HG02840 (cell line): ENCODE measurements around the gene ELAVL2.

ENCODE experiments used
- ATAC-seq: cut with Tn5 transposase; IDR thresholded peaks from one replicate; pipeline ENCODE4 v1.9.1; 2021; ENCODE audit warnings: mild to moderate bottlenecking, moderate library complexity, moderate number of reproducible peaks; ENCODE audit not compliant: unreplicated experiment, low FRiP score

The ELAVL2 gene

GRCh38 chr9:23822261-23823169 lies 3.5 kb downstream of the ELAVL2 start:
- no peak for ATAC-seq

- ATAC-seq = no peak
These were observed 4.5 kb downstream of the ELAVL2 start for GRCh38 chr9:23821375-23822181.

DNA sequence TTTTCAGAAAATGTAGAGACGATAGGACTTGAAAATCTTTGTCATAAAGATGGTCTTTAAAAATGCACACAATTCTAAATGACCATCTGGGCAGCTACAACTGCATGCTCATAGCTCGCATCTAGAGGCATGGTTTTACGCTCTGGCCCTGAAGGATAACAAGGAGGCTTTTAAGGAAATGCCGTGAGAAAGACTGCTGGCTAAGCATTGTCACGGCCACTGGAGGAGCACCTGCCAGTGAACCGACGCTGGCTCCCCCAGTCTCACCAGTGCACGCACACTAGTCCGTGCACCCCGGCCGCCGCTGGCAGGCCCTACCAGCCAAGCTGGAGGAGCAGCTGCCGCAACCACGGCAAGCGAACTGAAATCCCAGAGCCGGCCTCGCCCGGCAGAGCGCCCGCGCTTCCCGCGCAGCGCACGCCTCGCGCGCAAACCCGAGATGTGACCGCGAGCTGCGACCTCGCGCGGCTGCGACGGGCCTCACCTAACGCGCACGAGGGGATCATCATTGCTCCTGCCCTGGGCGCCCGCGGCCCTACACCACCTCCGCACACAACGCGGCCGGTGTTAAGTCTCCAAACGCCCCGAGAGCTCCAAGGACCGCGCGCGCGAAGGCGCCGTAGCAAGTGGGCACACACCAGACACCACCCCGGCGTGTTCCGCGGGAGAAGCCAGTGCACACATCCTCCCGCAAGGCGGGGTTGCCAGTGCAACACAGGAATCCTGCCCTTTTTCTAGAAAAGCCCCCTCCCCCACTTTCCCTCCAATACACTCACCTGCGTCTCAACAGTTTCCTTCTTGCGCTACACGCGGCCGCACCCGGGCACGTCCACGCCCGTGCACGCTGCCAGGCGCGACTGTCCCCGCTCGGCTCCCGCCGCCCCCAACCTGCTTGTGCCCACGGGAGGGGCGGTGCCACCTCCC lies 5.3 kb downstream of the ELAVL2 start:
- no peak for ATAC-seq

DNA sequence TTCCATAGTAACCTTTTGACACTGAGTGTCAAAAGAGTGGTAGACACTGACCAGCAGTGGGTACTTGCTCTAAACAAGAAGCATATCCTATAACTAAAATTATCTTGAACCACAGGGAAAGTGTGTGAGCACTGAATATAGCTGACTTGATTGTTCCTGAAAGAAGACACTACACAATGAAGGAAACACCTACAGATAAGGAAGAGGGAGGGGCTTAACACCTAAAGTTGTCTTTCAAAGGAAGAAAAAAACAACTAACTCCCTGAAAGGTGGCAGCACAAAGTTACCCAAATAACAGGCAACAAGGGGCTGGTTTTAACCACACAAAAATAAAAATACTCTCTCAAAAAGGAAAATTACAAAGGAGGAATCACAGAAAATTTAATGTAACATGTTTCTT lies 6.6 kb downstream of the ELAVL2 start:
- no peak for ATAC-seq

DNA sequence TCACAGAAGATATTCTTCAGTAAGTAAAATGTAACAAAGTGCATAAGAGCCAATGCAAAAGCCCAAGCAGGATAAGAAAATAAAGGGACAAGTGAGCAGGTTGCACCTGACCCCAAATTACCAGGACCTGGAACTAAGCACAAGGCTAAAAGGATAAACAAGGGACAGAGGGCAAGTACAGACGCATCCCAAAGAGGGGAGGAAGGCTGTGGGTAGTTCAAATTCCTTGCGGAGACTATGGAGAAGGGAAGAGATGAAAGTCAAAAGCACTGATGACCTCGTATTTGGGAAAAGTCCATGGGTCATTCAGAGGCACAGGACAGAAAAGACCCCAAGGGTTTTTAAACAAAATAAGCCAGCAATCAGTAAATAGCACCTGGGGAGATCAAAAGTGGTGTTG lies 11.8 kb downstream of the ELAVL2 start:
- no peak for ATAC-seq

GRCh38 chr9:23812673-23813072 lies 13.4 kb downstream of the ELAVL2 start:
- no peak for ATAC-seq

DNA sequence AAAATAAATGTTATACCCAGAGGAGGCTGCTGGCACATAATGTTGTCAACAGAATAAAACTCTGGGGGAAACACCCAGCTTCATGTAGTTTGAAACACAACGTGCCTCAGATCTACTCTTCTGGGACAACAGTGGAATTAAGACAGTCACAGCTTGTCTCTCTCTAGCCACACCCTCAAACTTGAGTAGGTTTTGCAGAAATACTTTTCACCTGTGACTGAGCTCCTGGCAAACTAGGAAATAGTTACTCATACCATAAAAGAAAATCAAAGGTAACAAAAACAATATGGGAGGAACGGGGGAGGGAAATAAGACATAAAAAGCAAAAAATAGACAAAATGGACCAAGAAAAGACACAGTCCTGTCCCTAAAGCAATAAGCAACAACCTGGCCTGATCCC lies 14.4 kb downstream of the ELAVL2 start:
- no peak for ATAC-seq

- no peak for ATAC-seq
These were observed 22.8 kb downstream of the ELAVL2 start for GRCh38 chr9:23803216-23803615.

- no peak for ATAC-seq
These were observed 24.5 kb downstream of the ELAVL2 start for GRCh38 chr9:23801523-23801922.

- ATAC-seq = no peak
These were observed 26.5 kb downstream of the ELAVL2 start for GRCh38 chr9:23799521-23799920.

GRCh38 chr9:23798325-23798724 lies 27.7 kb downstream of the ELAVL2 start:
- no peak for ATAC-seq

DNA sequence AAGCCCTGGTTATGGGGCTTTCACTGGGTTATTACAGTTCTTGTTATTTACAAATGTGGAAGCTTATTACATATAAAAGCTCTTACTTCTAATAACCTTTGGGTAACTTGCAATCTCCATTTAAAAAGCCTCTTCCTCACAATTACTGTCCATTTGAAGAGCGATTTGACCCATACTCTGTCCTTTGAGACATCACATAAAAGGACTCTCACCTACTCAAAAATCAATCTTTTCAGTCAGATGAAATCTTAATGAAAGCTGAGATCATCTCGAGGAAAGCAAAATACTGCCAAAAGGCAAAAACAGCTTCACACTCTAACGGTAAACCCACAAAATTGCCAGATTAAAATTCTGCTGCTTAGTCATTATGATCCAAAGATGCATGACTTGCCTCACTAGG lies 29.8 kb downstream of the ELAVL2 start:
- ATAC-seq = no peak

GRCh38 chr9:23790351-23791260 lies 35.4 kb downstream of the ELAVL2 start:
- ATAC-seq = no peak

DNA sequence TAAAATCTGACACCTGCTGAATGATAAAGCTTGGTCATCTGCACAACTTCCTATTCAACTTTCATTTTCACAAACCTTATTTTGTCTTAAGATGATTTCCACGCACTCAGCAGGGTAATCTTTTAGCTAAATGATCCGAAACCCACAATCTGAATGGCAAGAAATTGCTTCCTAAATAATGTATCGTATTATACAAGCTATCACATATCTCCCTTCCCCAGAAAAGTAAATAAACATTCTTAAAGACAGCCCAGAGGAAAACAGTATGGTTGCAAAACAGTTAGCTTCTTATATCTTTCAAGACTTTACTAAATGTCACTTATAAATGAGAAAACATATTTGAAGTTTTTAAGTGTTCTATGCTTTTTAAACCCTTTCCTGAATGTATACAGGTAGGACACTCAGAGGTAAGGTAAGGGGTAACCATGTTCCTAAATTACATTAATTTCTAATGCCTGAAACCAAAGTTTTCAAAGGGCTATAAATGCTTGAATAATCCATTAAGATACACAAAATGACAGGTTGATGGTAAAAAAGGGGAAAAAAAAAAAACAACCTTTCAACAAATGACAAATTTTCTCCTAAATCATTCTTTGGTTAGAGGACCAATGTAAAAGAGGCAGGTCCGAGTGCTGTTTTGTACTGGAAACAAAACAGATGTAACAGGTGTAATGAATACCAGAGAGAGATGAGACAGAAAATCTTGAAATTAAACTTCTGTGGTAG lies 36.3 kb downstream of the ELAVL2 start:
- ATAC-seq = no peak

GRCh38 chr9:23784962-23785361 lies 41.1 kb downstream of the ELAVL2 start:
- no peak for ATAC-seq

- no peak for ATAC-seq
These were observed 42.5 kb downstream of the ELAVL2 start for GRCh38 chr9:23783509-23783908.

DNA sequence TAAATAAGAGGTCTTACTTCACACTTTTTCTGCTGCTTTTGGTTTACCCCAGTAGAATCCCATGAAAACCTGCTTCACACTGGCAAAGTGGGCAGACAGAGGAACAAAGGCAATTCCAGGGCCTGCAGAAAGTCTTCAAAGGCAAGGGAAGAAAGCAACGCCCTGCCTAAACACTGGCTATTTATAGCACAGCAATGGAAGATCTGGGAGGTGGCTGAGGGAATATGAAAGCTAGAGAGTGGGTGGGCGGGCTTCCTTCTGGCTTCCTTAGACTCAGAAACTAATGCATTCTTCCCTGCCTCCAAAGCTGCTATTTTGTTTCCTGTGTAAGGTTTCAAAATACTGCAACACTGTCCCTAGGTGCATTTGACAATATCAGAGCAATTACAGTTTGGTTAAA lies 46.8 kb downstream of the ELAVL2 start:
- no peak for ATAC-seq

- no peak for ATAC-seq
These were observed 48.7 kb downstream of the ELAVL2 start for GRCh38 chr9:23777328-23777727.

DNA sequence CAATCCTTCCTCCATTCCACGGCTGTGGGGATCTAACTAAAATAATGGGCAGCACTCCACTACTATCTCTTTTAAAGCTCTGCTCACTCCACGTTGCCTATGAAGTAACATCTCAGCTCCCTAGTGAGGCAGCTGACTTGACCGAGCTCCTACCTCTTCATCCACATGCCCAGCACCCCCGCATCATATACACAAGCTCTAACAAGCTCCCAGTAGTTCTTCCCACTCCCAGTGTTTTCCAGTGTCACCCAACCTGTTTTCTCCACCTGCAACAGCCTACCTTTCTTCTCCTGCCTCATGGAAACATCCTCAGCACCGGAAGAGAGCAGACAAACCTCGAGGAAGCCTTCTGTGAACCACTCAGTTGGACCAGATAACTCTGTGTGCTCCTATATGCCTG lies 50.5 kb downstream of the ELAVL2 start:
- ATAC-seq = no peak
